ENCODE results near the gene PDE4A.
A peak's percentile ranks its signal among the peaks of the same experiment; 100 is the strongest.

PDE4A gene

GRCh38 chr19:10468133-10468532 lies 47.8 kb downstream of the PDE4A start:
- no peak for DNase-seq

GRCh38 chr19:10471909-10472308 lies 51.6 kb downstream of the PDE4A start:
- peak; percentile 59 for DNase-seq

GRCh38 chr19:10473192-10473591 lies 52.9 kb downstream of the PDE4A start:
- DNase-seq: no peak

GRCh38 chr19:10474962-10475451 lies 54.7 kb downstream of the PDE4A start:
- DNase-seq: no peak

- DNase-seq: no peak
Measured at GRCh38 chr19:10478476-10478875, 58.1 kb downstream of the PDE4A start.

GRCh38 chr19:10478903-10479384 lies 58.6 kb downstream of the PDE4A start:
- peak; percentile 96 for DNase-seq

GRCh38 chr19:10486551-10486950 lies 66.2 kb downstream of the PDE4A start:
- no peak for DNase-seq

GRCh38 chr19:10491472-10492047 lies 71.2 kb downstream of the PDE4A start:
- no peak for DNase-seq

GRCh38 chr19:10497371-10497770 lies 77.0 kb downstream of the PDE4A start:
- no peak for DNase-seq

- no peak for DNase-seq
Measured at GRCh38 chr19:10499550-10500246, 79.4 kb downstream of the PDE4A start.

GRCh38 chr19:10500247-10500592 lies 79.9 kb downstream of the PDE4A start:
- DNase-seq: no peak

- DNase-seq: peak; percentile 44
Measured at GRCh38 chr19:10501971-10502523, 81.7 kb downstream of the PDE4A start.

GRCh38 chr19:10502524-10503001 lies 82.2 kb downstream of the PDE4A start:
- peak; percentile 91 for DNase-seq

GRCh38 chr19:10503002-10503789 lies 82.9 kb downstream of the PDE4A start, which contains the start of gene KEAP1:
TSS of gene KEAP1 (minus strand) at chr19:10503356. CDS start at chr19:10500033, 3,323 bp downstream.
- DNase-seq: peak; percentile 30

GRCh38 chr19:10505583-10506229 lies 85.4 kb downstream of the PDE4A start:
- peak; percentile 86 for DNase-seq

GRCh38 chr19:10508036-10508435 lies 87.7 kb downstream of the PDE4A start:
- DNase-seq: no peak

- no peak for DNase-seq
Measured at GRCh38 chr19:10508707-10509106, 88.4 kb downstream of the PDE4A start.

- peak; percentile 69 for DNase-seq
Measured at GRCh38 chr19:10510301-10510802, 90.0 kb downstream of the PDE4A start.

- DNase-seq: no peak
Measured at GRCh38 chr19:10513223-10513622, 92.9 kb downstream of the PDE4A start.

- DNase-seq: peak; percentile 48
Measured at GRCh38 chr19:10514211-10515145, 94.1 kb downstream of the PDE4A start.

- DNase-seq: peak; percentile 69
Measured at GRCh38 chr19:10516064-10516385, 95.7 kb downstream of the PDE4A start.

Data from CD4-positive, alpha-beta T cell treated with Interleukin-17A for 1 hour (primary cell).